NT2/D1 (cell line): ENCODE measurements around the gene IFI27L1.

ENCODE experiments used
- SUZ12 ChIP-seq: IDR thresholded peaks from 2 replicates; pipeline ENCODE4 v1.6.1; 2011; ENCODE audit not compliant: insufficient read length, insufficient read depth; ENCODE audit errors: extremely low read depth
- YY1 ChIP-seq: IDR thresholded peaks from 2 replicates; pipeline ENCODE4 v1.6.1; 2011; ENCODE audit not compliant: insufficient read length, insufficient read depth
- ZNF274 ChIP-seq: IDR thresholded peaks from 2 replicates; pipeline ENCODE4 v1.6.1; 2011; ENCODE audit warnings: mild to moderate bottlenecking, low read depth, low read length

DNA sequence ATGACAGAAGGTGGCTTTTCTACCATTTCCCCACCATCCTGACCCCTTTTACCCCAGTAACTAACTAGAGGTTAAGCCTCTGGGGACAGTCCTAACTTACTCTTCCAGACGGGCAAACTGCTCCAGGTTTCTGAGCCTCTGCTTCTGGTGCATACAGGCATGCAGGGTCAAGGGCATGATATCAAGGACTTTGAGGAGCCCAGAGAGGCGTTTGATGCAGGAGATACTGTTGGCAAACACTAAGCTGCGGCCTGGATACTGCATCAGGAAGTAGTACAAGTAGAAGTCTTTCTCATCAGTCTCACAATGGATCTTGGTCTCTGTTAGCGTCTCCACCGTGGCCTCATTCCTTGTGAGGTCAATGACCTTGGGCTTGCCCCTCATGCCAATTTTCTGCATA, 21.1 kb upstream of the IFI27L1 start:
- no peak for TF ChIP-seq SUZ12
- TF ChIP-seq ZNF274 = no peak
- TF ChIP-seq YY1 = no peak
